ENCODE results near the gene PCNX3.

DNA sequence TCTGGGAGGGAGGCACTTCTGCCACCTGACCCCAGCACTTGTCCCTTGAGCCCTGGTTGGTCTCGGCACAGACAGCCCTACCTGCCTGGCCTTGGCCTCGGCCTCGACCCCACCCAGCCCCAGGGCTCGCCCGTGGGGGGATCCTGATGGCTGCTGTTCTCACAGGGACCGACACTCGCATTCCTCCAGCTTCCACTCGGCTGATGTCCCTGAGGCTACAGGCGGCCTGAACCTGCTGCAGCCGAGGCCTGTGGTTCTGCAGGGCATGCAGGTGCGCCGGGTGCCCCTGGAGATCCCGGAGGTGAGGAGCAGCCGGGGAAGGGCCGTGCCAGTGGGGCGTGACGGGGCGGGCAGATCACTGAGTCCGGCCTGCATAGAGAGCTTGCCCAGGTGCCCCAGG is 5.1 kb downstream of the PCNX3 start:
- TF ChIP-seq POLR2A (IDR thresholded peaks at IDR 0.05; ENCODE audit: low read depth, low read length) (no peak), POLR2AphosphoS5 (IDR thresholded peaks at IDR 0.05; ENCODE audit: low read depth, low read length) (no peak)
